ENCODE data around the gene B4GAT1. TPM values are rescaled to one million over a fixed set of nuclear protein-coding genes. Genes with fewer than 3 reads are reported as not detected.

Gene B4GAT1
- total and polyA plus RNA-seq, 2 of the 13 experiments (the other 11 are each of a cell fraction or from before 2014, with no cell fraction given): 40.4 to 109 TPM

GRCh38 chr11:66311965-66312548, 35.4 kb downstream of the B4GAT1 start (continued):
- TF ChIP-seq ZNF18 (CRISPR knock-in tag; IDR thresholded peaks at IDR 0.05; ENCODE audit: insufficient replicate concordance): peak; percentile 88
- TF ChIP-seq NR2F1 (CRISPR knock-in tag; IDR thresholded peaks at IDR 0.05): peak in 1 of 2 experiments; percentile 39; a peak in 2 of 4 replicates
- no peak for TF ChIP-seq CHCHD3 (CRISPR knock-in tag; IDR thresholded peaks at IDR 0.05)
- TF ChIP-seq SRSF1 (optimal IDR thresholded peaks at IDR 0.05; ENCODE audit: low read depth, low read length): no peak
- TF ChIP-seq PRDM10 (CRISPR knock-in tag; IDR thresholded peaks at IDR 0.05; ENCODE audit: low read depth): 0 out of 2 replicates have a peak, but pooled peaks have one; percentile 43
- no peak for TF ChIP-seq ZBTB49 (CRISPR knock-in tag; IDR thresholded peaks at IDR 0.05; ENCODE audit: borderline replicate concordance)
- TF ChIP-seq CHD2 (IDR thresholded peaks at IDR 0.05; ENCODE audit: low read depth, low read length): no peak
- TF ChIP-seq ZNF407 (CRISPR knock-in tag; IDR thresholded peaks at IDR 0.05; ENCODE audit: not compliant biosample characterization): no peak
- TF ChIP-seq ZSCAN20 (CRISPR knock-in tag; IDR thresholded peaks at IDR 0.05; ENCODE audit: borderline replicate concordance): no peak
- TF ChIP-seq ARNTL (CRISPR knock-in tag; IDR thresholded peaks at IDR 0.05): peak; percentile 62; the same call in 1 of the 2 replicates
- TF ChIP-seq DRAP1 (CRISPR knock-in tag; IDR thresholded peaks at IDR 0.05): peak; percentile 80
